ENCODE results near the gene USP40.
"Not testable (repeated sequence)": the region's sequence is repeated elsewhere in the genome, so short reads cannot be mapped to it uniquely, and the experiment has no call there.

The USP40 gene

GRCh38 chr2:233588400-233588799 lies 21.8 kb upstream of the USP40 start:
- Histone ChIP-seq H2BK5ac (ENCODE audit: low read length) (no peak overlapping the region), H3K4me1 (ENCODE audit: control insufficient read depth in 2 of 2, insufficient read depth in 1 of 2, low read depth in 1 of 2, low read length in 2 of 2) (peaks cover 0 to 1% of the 10 kb centered on the region in 2 donors), H3K23ac (ENCODE audit: low read depth, low read length, poor library complexity) (no peak overlapping the region), H4K91ac (ENCODE audit: low read depth, low read length, poor library complexity) (no peak overlapping the region), H2BK120ac (ENCODE audit: low read depth, low read length) (no peak overlapping the region), H3K14ac (ENCODE audit: low read length) (no peak overlapping the region), H3K36me3 (replicated peaks in 1 of 2; ENCODE audit: control insufficient read depth in 2 of 2, insufficient read depth in 2 of 2, low read length in 2 of 2) (no peaks in the 10 kb centered on the region), H3K9ac (ENCODE audit: low read depth, low read length, poor library complexity) (no peak overlapping the region), H3K18ac (ENCODE audit: low read length) (no peak overlapping the region), H3K4ac (ENCODE audit: low read length) (no peak overlapping the region), H3K4me3 (ENCODE audit: low read length in 2 of 2) (no peak overlapping the region), H2AFZ (ENCODE audit: low read length) (no peak overlapping the region), H4K8ac (ENCODE audit: low read depth, low read length) (no peak overlapping the region), H3K79me1 (ENCODE audit: low read depth, low read length) (no peaks in the 10 kb centered on the region), H2BK12ac (ENCODE audit: low read length) (no peak overlapping the region), H2AK5ac (ENCODE audit: low read depth, low read length) (no peak overlapping the region), H3K9me3 (replicated peaks in 1 of 2; ENCODE audit: control insufficient read depth in 2 of 2, insufficient read depth in 1 of 2, low read depth in 1 of 2, low read length in 2 of 2) (no peaks in the 10 kb centered on the region), H3K4me2 (ENCODE audit: insufficient read depth, low read length, poor library complexity, severe bottlenecking) (no peak overlapping the region), H2BK15ac (ENCODE audit: low read length) (no peak overlapping the region), H3K27ac (replicated peaks; ENCODE audit: low read length) (no peak overlapping the region), H3K27me3 (ENCODE audit: control insufficient read depth in 3 of 3, insufficient read depth in 3 of 3, low read depth in 1 of 3, low read length in 3 of 3) (no peaks in the 10 kb centered on the region)
- DNase-seq (ENCODE audit: low spot score) = no peak
- WGBS, 2 donors (ENCODE audit: extremely low coverage in 2 of 2, insufficient read length in 2 of 2, insufficient replicate concordance in 1 of 2) = no CpG with 5 or more reads among the region's 2 CpGs

- no peak for DNase-seq (ENCODE audit: low spot score)
- H2BK15ac ChIP-seq (ENCODE audit: low read length) = no peak overlapping the region
- H3K9ac ChIP-seq (ENCODE audit: low read depth, low read length, poor library complexity) = no peak overlapping the region
- no peak overlapping the region for H2BK5ac ChIP-seq (ENCODE audit: low read length)
- no CpG with 5 or more reads among the region's 1 CpG for WGBS, 2 donors (ENCODE audit: extremely low coverage in 2 of 2, insufficient read length in 2 of 2, insufficient replicate concordance in 1 of 2)
- no peaks in the 10 kb centered on the region for H3K79me1 ChIP-seq (ENCODE audit: low read depth, low read length)
- H3K4me3 ChIP-seq (ENCODE audit: low read length in 2 of 2) = no peak overlapping the region
- H3K18ac ChIP-seq (ENCODE audit: low read length) = no peak overlapping the region
- no peak overlapping the region for H3K27ac ChIP-seq (replicated peaks; ENCODE audit: low read length)
- no peak overlapping the region for H2AFZ ChIP-seq (ENCODE audit: low read length)
- H2BK120ac ChIP-seq (ENCODE audit: low read depth, low read length) = no peak overlapping the region
- no peak overlapping the region for H2AK5ac ChIP-seq (ENCODE audit: low read depth, low read length)
- H2BK12ac ChIP-seq (ENCODE audit: low read length) = no peak overlapping the region
- no peaks in the 10 kb centered on the region for H3K9me3 ChIP-seq (replicated peaks in 1 of 2; ENCODE audit: control insufficient read depth in 2 of 2, insufficient read depth in 1 of 2, low read depth in 1 of 2, low read length in 2 of 2)
- no peak overlapping the region for H3K14ac ChIP-seq (ENCODE audit: low read length)
- no peaks in the 10 kb centered on the region for H3K36me3 ChIP-seq (replicated peaks in 1 of 2; ENCODE audit: control insufficient read depth in 2 of 2, insufficient read depth in 2 of 2, low read length in 2 of 2)
- H3K23ac ChIP-seq (ENCODE audit: low read depth, low read length, poor library complexity) = no peak overlapping the region
- no peaks in the 10 kb centered on the region for H3K27me3 ChIP-seq (ENCODE audit: control insufficient read depth in 3 of 3, insufficient read depth in 3 of 3, low read depth in 1 of 3, low read length in 3 of 3)
- H4K8ac ChIP-seq (ENCODE audit: low read depth, low read length) = no peak overlapping the region
- H4K91ac ChIP-seq (ENCODE audit: low read depth, low read length, poor library complexity) = no peak overlapping the region
- no peak overlapping the region for H3K4ac ChIP-seq (ENCODE audit: low read length)
- H3K4me1 ChIP-seq (ENCODE audit: control insufficient read depth in 2 of 2, insufficient read depth in 1 of 2, low read depth in 1 of 2, low read length in 2 of 2) = peaks cover 0 to 1% of the 10 kb centered on the region in 2 donors
- no peak overlapping the region for H3K4me2 ChIP-seq (ENCODE audit: insufficient read depth, low read length, poor library complexity, severe bottlenecking)
Measured at GRCh38 chr2:233584210-233584609, 17.6 kb upstream of the USP40 start.

- not testable (repeated sequence) for H3K9ac ChIP-seq (ENCODE audit: low read depth, low read length, poor library complexity); H3K18ac ChIP-seq (ENCODE audit: low read length); H3K23ac ChIP-seq (ENCODE audit: low read depth, low read length, poor library complexity); H4K91ac ChIP-seq (ENCODE audit: low read depth, low read length, poor library complexity); H3K4me1 ChIP-seq (ENCODE audit: control insufficient read depth in 2 of 2, insufficient read depth in 1 of 2, low read depth in 1 of 2, low read length in 2 of 2); H3K9me3 ChIP-seq (replicated peaks in 1 of 2; ENCODE audit: control insufficient read depth in 2 of 2, insufficient read depth in 1 of 2, low read depth in 1 of 2, low read length in 2 of 2); H3K4me3 ChIP-seq (ENCODE audit: low read length in 2 of 2); H2AK5ac ChIP-seq (ENCODE audit: low read depth, low read length); H2BK5ac ChIP-seq (ENCODE audit: low read length); H2BK15ac ChIP-seq (ENCODE audit: low read length); H2BK12ac ChIP-seq (ENCODE audit: low read length); H3K36me3 ChIP-seq (replicated peaks in 1 of 2; ENCODE audit: control insufficient read depth in 2 of 2, insufficient read depth in 2 of 2, low read length in 2 of 2); H3K4me2 ChIP-seq (ENCODE audit: insufficient read depth, low read length, poor library complexity, severe bottlenecking); H3K27me3 ChIP-seq (ENCODE audit: control insufficient read depth in 3 of 3, insufficient read depth in 3 of 3, low read depth in 1 of 3, low read length in 3 of 3); H3K14ac ChIP-seq (ENCODE audit: low read length); H4K8ac ChIP-seq (ENCODE audit: low read depth, low read length); H3K27ac ChIP-seq (replicated peaks; ENCODE audit: low read length); H3K79me1 ChIP-seq (ENCODE audit: low read depth, low read length); H2BK120ac ChIP-seq (ENCODE audit: low read depth, low read length); H3K4ac ChIP-seq (ENCODE audit: low read length); DNase-seq (ENCODE audit: low spot score)
- WGBS, 2 donors (ENCODE audit: extremely low coverage in 2 of 2, insufficient read length in 2 of 2, insufficient replicate concordance in 1 of 2) = no CpG with 5 or more reads among the region's 35 CpGs
- H2AFZ ChIP-seq (ENCODE audit: low read length) = peak overlapping the region; percentile 77
Measured at GRCh38 chr2:233583217-233583965, 16.8 kb upstream of the USP40 start.

DNA sequence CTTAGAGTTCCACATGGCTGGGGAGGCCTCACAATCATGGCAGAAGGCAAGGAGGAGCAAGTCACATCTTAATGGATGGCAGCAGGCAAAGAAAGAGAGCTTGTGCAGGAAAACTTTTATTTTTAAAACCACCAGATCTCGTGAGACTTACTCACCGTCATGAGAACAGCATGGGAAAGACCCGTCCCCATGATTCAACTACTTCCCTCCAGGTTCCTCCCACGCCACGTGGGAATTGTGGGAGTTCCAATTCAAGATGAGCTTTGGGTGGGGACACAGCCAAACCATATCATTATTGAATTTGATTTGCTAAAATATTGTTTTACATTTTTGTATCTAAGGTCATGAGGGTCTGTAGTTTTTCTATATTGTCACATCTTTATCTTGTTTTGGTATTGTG lies 10.8 kb upstream of the USP40 start:
- H3K79me1 ChIP-seq (ENCODE audit: low read depth, low read length); H2BK12ac ChIP-seq (ENCODE audit: low read length); H3K4me3 ChIP-seq (ENCODE audit: low read length in 2 of 2); H3K36me3 ChIP-seq (replicated peaks in 1 of 2; ENCODE audit: control insufficient read depth in 2 of 2, insufficient read depth in 2 of 2, low read length in 2 of 2); DNase-seq (ENCODE audit: low spot score); H2BK15ac ChIP-seq (ENCODE audit: low read length); H2BK5ac ChIP-seq (ENCODE audit: low read length); H3K23ac ChIP-seq (ENCODE audit: low read depth, low read length, poor library complexity); H3K9me3 ChIP-seq (replicated peaks in 1 of 2; ENCODE audit: control insufficient read depth in 2 of 2, insufficient read depth in 1 of 2, low read depth in 1 of 2, low read length in 2 of 2); H3K18ac ChIP-seq (ENCODE audit: low read length); H3K4ac ChIP-seq (ENCODE audit: low read length); H3K27ac ChIP-seq (replicated peaks; ENCODE audit: low read length); H2AK5ac ChIP-seq (ENCODE audit: low read depth, low read length); H3K4me2 ChIP-seq (ENCODE audit: insufficient read depth, low read length, poor library complexity, severe bottlenecking); H3K4me1 ChIP-seq (ENCODE audit: control insufficient read depth in 2 of 2, insufficient read depth in 1 of 2, low read depth in 1 of 2, low read length in 2 of 2); H4K91ac ChIP-seq (ENCODE audit: low read depth, low read length, poor library complexity); H3K9ac ChIP-seq (ENCODE audit: low read depth, low read length, poor library complexity); H3K27me3 ChIP-seq (ENCODE audit: control insufficient read depth in 3 of 3, insufficient read depth in 3 of 3, low read depth in 1 of 3, low read length in 3 of 3); H4K8ac ChIP-seq (ENCODE audit: low read depth, low read length); H2AFZ ChIP-seq (ENCODE audit: low read length); H2BK120ac ChIP-seq (ENCODE audit: low read depth, low read length); H3K14ac ChIP-seq (ENCODE audit: low read length): not testable (repeated sequence)
- WGBS, 2 donors (ENCODE audit: extremely low coverage in 2 of 2, insufficient read length in 2 of 2, insufficient replicate concordance in 1 of 2) = no CpG with 5 or more reads among the region's 5 CpGs

Measured in neuronal stem cell (in vitro differentiated cells).